Measurements from ENCODE around the gene STAU1. TPM values are rescaled to one million over a fixed set of nuclear protein-coding genes. Genes with fewer than 3 reads are reported as not detected.

Gene STAU1
- total and polyA plus RNA-seq, 10 of the 15 experiments (the other 5 are each of a cell fraction or from before 2014, with no cell fraction given) = 13.9 to 66.2 (median 45.6) TPM

- TF ChIP-seq CHD2 (IDR thresholded peaks at IDR 0.05; ENCODE audit: borderline replicate concordance, low read depth, low read length) (no peak), ZNF274 (IDR thresholded peaks at IDR 0.05; ENCODE audit: insufficient read depth, insufficient read length) (no peak)
Observed at GRCh38 chr20:49210101-49210756, 22.1 kb upstream of the STAU1 start (continued).

- no peak for FAIRE-seq
Observed at GRCh38 chr20:49207076-49207475, 18.9 kb upstream of the STAU1 start.

More at GRCh38 chr20:49207076-49207475, 18.9 kb upstream of the STAU1 start:
- no peak overlapping the region for H3K4me3 ChIP-seq
- no TSS peak for BruUV-seq (replicated peaks)
- no peaks in the 10 kb centered on the region for H3K4me1 ChIP-seq (ENCODE audit: control insufficient read depth, insufficient read depth, low read length)
- no peaks in the 10 kb centered on the region for H3K27me3 ChIP-seq (replicated peaks in 1 of 2; ENCODE audit: control insufficient read depth in 2 of 2, insufficient read depth in 2 of 2, low read length in 1 of 2)
- H3K36me3 ChIP-seq (ENCODE audit: control insufficient read depth in 2 of 2, insufficient read depth in 2 of 2, low read length in 1 of 2) = no peaks in the 10 kb centered on the region
- no peak for DNase-seq (ENCODE audit: low read depth, low spot score)
- POLR2A ChIA-PET = interaction anchor here (0.6 kb wide), 2 partner anchors 62 to 75 kb away, joined by 3 to 4 read pairs; no protein-coding TSS in a partner anchor
- intact Hi-C loops (cut with micrococcal nuclease; ENCODE audit: unreplicated experiment) (no loop called here), in situ Hi-C loops (cut with MboI) (no loop called here)
- peaks cover 2% of the 10 kb centered on the region for H3K9me3 ChIP-seq (replicated peaks; ENCODE audit: control insufficient read depth, insufficient read depth, low read length)
- no peak overlapping the region for H3K4me2 ChIP-seq (ENCODE audit: control insufficient read depth, insufficient read depth)
- TF ChIP-seq HSF1 (IDR thresholded peaks at IDR 0.05; ENCODE audit: low read depth, low read length) (no peak), SMC3 (IDR thresholded peaks at IDR 0.05; ENCODE audit: borderline replicate concordance, low read length) (peak; percentile 52; the same call in 1 of the 2 replicates), ELK1 (IDR thresholded peaks at IDR 0.05; ENCODE audit: low read depth, low read length) (no peak), CTCF (IDR thresholded peaks at IDR 0.05 in 2 of 3, conservative IDR thresholded peaks at IDR 0.05 in 1 of 3; ENCODE audit: control insufficient read depth in 2 of 3, extremely low read depth in 1 of 3, insufficient read depth in 1 of 3, low read depth in 3 of 3, low read length in 3 of 3) (peak; percentile 35 to 50 (median 40); a peak in 5 of 6 replicates), RAD21 (IDR thresholded peaks at IDR 0.05; ENCODE audit: insufficient read depth, low read depth, low read length) (peak; percentile 67)
- RAD21 ChIA-PET (ENCODE audit: unreplicated experiment) = interaction anchor here (1.2 to 3.0 kb wide), 2 partner anchors 28 to 74 kb away, joined by 3 to 17 read pairs; no protein-coding TSS in a partner anchor
- no peak overlapping the region for H3K9ac ChIP-seq (ENCODE audit: control insufficient read depth, insufficient read depth, low read length)
- H3K27ac ChIP-seq (ENCODE audit: control insufficient read depth, insufficient read depth) = no peak overlapping the region
- SMC1A ChIA-PET (ENCODE audit: uncharacterized antibody, unreplicated experiment) = interaction anchor here (0.7 to 2.4 kb wide), 5 partner anchors 10 to 74 kb away, joined by 3 to 16 read pairs (median 3); partner anchors contain the start of gene DDX27
- H3K79me2 ChIP-seq (ENCODE audit: control insufficient read depth, insufficient read depth, low read length) = no peaks in the 10 kb centered on the region
- ATAC-seq = peak; percentile 83
- CTCF ChIA-PET = interaction anchor here (0.8 to 13.9 kb wide), 3 partner anchors 10 to 70 kb away, joined by 3 to 333 read pairs (median 18); no protein-coding TSS in a partner anchor
- WGBS (ENCODE audit: insufficient coverage, insufficient replicate concordance, low lambda C conversion rate, missing lambda C conversion rate) = 70% methylated on average over 6 of the region's 6 CpGs
- H4K20me1 ChIP-seq (ENCODE audit: control insufficient read depth, insufficient read depth) = no peaks in the 10 kb centered on the region
- H2AFZ ChIP-seq (ENCODE audit: control insufficient read depth, low read depth, low read length) = no peak overlapping the region
